ENCODE data around the gene INMT. TPM values are rescaled to one million over a fixed set of nuclear protein-coding genes. Genes with fewer than 3 reads are reported as not detected.

The INMT gene
- total and polyA plus RNA-seq, 2 of the 8 experiments (the other 6 are each of a cell fraction or from before 2014, with no cell fraction given) = 0.60 to 0.94 TPM

GRCh38 chr7:30760514-30761213 is 8.7 kb downstream of the INMT start:
- H3K27me3 ChIP-seq (replicated peaks in 1 of 4; ENCODE audit: control insufficient read depth in 3 of 4, extremely low read depth in 1 of 4, insufficient read depth in 3 of 4, low read length in 3 of 4) = no peaks in the 10 kb centered on the region
- H3K56ac ChIP-seq (replicated peaks; ENCODE audit: insufficient read length, low read depth, low read length) = no peak overlapping the region
- H3K79me2 ChIP-seq (ENCODE audit: control insufficient read depth in 1 of 2, insufficient read depth in 2 of 2, low read length in 2 of 2) = no peaks in the 10 kb centered on the region
- POLR2A ChIA-PET (ENCODE audit: partially characterized antibody) = no interaction called here
- H2BK5ac ChIP-seq (ENCODE audit: low read depth, low read length) = no peak overlapping the region
- H3K14ac ChIP-seq (ENCODE audit: insufficient read length) = no peak overlapping the region
- no peak overlapping the region for H3K23ac ChIP-seq (ENCODE audit: insufficient read length)
- H2BK120ac ChIP-seq (replicated peaks; ENCODE audit: low read depth, low read length) = no peak overlapping the region
- no peaks in the 10 kb centered on the region for H3K9me3 ChIP-seq (ENCODE audit: insufficient read depth in 2 of 2, low read depth in 1 of 2, low read length in 1 of 2)
- no peak overlapping the region for H3K18ac ChIP-seq (ENCODE audit: extremely low read depth, low read length)
- TF ChIP-seq NANOG (IDR thresholded peaks at IDR 0.05; ENCODE audit: insufficient read depth, low read depth, low read length, poor library complexity, severe bottlenecking) (no peak), SP4 (IDR thresholded peaks at IDR 0.05; ENCODE audit: low read length) (no peak), TEAD4 (IDR thresholded peaks at IDR 0.05; ENCODE audit: low read depth, low read length) (no peak), CEBPB (IDR thresholded peaks at IDR 0.05; ENCODE audit: low read depth, low read length) (no peak), SIRT6 (IDR thresholded peaks at IDR 0.05; ENCODE audit: low read length) (no peak), TAF7 (optimal IDR thresholded peaks at IDR 0.05; ENCODE audit: borderline replicate concordance, low read depth, low read length) (no peak), ZNF274 (IDR thresholded peaks at IDR 0.05; ENCODE audit: borderline replicate concordance, extremely low read depth, low read length) (no peak), CTBP2 (IDR thresholded peaks at IDR 0.05; ENCODE audit: borderline replicate concordance, insufficient read depth, insufficient read length, low read length) (no peak), SIX5 (IDR thresholded peaks at IDR 0.05; ENCODE audit: low read depth, low read length) (no peak), RAD21 (IDR thresholded peaks at IDR 0.05 in 1 of 2, conservative IDR thresholded peaks at IDR 0.05 in 1 of 2; ENCODE audit: low read depth in 2 of 2, low read length in 2 of 2) (no peak)
- H3K4me3 ChIP-seq (ENCODE audit: extremely low read depth in 1 of 4, insufficient read depth in 2 of 4, low read depth in 3 of 4, low read length in 4 of 4) = no peak overlapping the region
- H2AFZ ChIP-seq (ENCODE audit: low read length) = no peak overlapping the region
- H4K8ac ChIP-seq (ENCODE audit: extremely low read depth, insufficient read depth, low read length) = no peak overlapping the region
- no peak overlapping the region for H2AK5ac ChIP-seq (ENCODE audit: low read depth, low read length)
- DNase-seq (ENCODE audit: low read depth in 1 of 2, low spot score in 2 of 2) (no peak), FAIRE-seq (no peak)
- H4K5ac ChIP-seq (ENCODE audit: insufficient read length, low read depth, low read length) = no peak overlapping the region
- WGBS, 2 experiments (ENCODE audit: extremely low coverage in 1 of 2, insufficient coverage in 1 of 2, insufficient read length in 1 of 2, insufficient replicate concordance in 2 of 2, low coverage in 1 of 2, low lambda C conversion rate in 2 of 2, missing lambda C conversion rate in 1 of 2) = 92% methylated on average over 3 of the region's 3 CpGs; no CpG with 5 or more reads in 1 of the 2 experiments
- no peaks in the 10 kb centered on the region for H3K4me1 ChIP-seq (replicated peaks in 1 of 4; ENCODE audit: control insufficient read depth in 3 of 4, insufficient read depth in 4 of 4, low read length in 3 of 4)
- no peak overlapping the region for H2BK15ac ChIP-seq (ENCODE audit: low read length)
- CTCF ChIA-PET (ENCODE audit: partially characterized antibody) = interaction anchor here (0.6 to 2.1 kb wide), 4 partner anchors 10 to 97 kb away, joined by 3 to 7 read pairs (median 4); partner anchors contain the start of gene MINDY4
- H3K79me1 ChIP-seq (ENCODE audit: low read depth, low read length) = no peaks in the 10 kb centered on the region
- no peak overlapping the region for H3K27ac ChIP-seq (ENCODE audit: low read depth, low read length)
- H3K23me2 ChIP-seq (ENCODE audit: low read depth, low read length) = no peaks in the 10 kb centered on the region
- no peak overlapping the region for H2BK20ac ChIP-seq (ENCODE audit: low read length)
- H2BK12ac ChIP-seq (ENCODE audit: low read depth, low read length) = no peak overlapping the region
- H4K91ac ChIP-seq (replicated peaks; ENCODE audit: insufficient read length, low read length) = no peak overlapping the region
- H3K36me3 ChIP-seq (ENCODE audit: control insufficient read depth in 2 of 4, insufficient read depth in 4 of 4, low read length in 3 of 4) = no peaks in the 10 kb centered on the region
- no peak overlapping the region for H3K9ac ChIP-seq (replicated peaks in 1 of 4; ENCODE audit: extremely low read depth in 1 of 4, low read depth in 3 of 4, low read length in 3 of 4)
- no peak overlapping the region for H3K4ac ChIP-seq (replicated peaks; ENCODE audit: insufficient read length, low read depth, low read length)
- H4K20me1 ChIP-seq (replicated peaks in 1 of 2; ENCODE audit: control insufficient read depth in 1 of 2, insufficient read depth in 2 of 2, low read length in 2 of 2) = no peaks in the 10 kb centered on the region
- no peak overlapping the region for H3K4me2 ChIP-seq (ENCODE audit: insufficient read depth in 1 of 2, low read depth in 2 of 2, low read length in 2 of 2)
